Testis (tissue), 3 donors: ENCODE measurements around the gene RIPOR2. TPM values are rescaled to one million over a fixed set of nuclear protein-coding genes. Genes with fewer than 3 reads are reported as not detected.

Experiments
- DNase-seq: peaks from one replicate; pipeline ENCODE4 v3.0.0-alpha.2; 2019
- H3K27ac ChIP-seq, 2 donors: fragments of 200-600 bp; sonication (generic); one replicate each; pipeline ENCODE4 v1.5.1; 2019
- H3K27me3 ChIP-seq: fragments of 200-600 bp; sonication (generic); one replicate; pipeline ENCODE4 v1.5.1; 2019
- H3K36me3 ChIP-seq: fragments of 200-600 bp; sonication (generic); one replicate; pipeline ENCODE4 v1.5.1; 2017; ENCODE audit warnings: low read depth; ENCODE audit errors: missing control alignments
- H3K4me1 ChIP-seq: fragments of 200-600 bp; sonication (generic); one replicate; pipeline ENCODE4 v1.5.1; 2019
- H3K4me3 ChIP-seq, 2 donors: fragments of 200-600 bp; sonication (generic); one replicate each; pipeline ENCODE4 v1.5.1; 2017 to 2019
- H3K9me3 ChIP-seq: fragments of 200-600 bp; sonication (generic); one replicate; pipeline ENCODE4 v1.5.1; 2017
- CTCF ChIP-seq, 3 experiments: fragments of 450-650 bp in 2 of 3; fragments of 200-600 bp in 1 of 3; sonication (generic) in 1 of 3; IDR thresholded peaks; one replicate each; pipeline ENCODE4 v1.5.1; 2016 to 2019; ENCODE audit warnings: antibody characterized with exemption in 3 of 3, mild to moderate bottlenecking in 2 of 3, moderate library complexity in 1 of 3
- POLR2A ChIP-seq: fragments of 450-650 bp; IDR thresholded peaks from one replicate; pipeline ENCODE4 v1.6.1; 2017; ENCODE audit warnings: antibody characterized with exemption, mild to moderate bottlenecking, moderate library complexity
- WGBS, 2 donors: methylation state at CpG; one replicate each; pipeline ENCODE4 v1.1.5; 2018; 5-methylcytosine and 5-hydroxymethylcytosine counted together
- intact Hi-C: fragments of 100-400 bp; cut with DNase I; formaldehyde crosslinking; loops from one replicate; pipeline ENCODE4 v1.15.1; 2023; ENCODE audit warnings: low total_unique reads
- polyA plus RNA-seq: library from polyadenylated mRNA; stranded (reverse); fragments of 350-450 nt; fragmentation: Illumina TruSeq; extraction: RNeasy Lipid Tissue Mini Kit (QIAGEN cat#74804); gene quantifications from one replicate; pipeline ENCODE4 v1.2.3, GENCODE V29; 2014; ENCODE audit warnings: low read depth, low replicate concordance; ENCODE audit not compliant: insufficient read depth
- total RNA-seq, 2 donors: library from RNA; depleted of rRNA; stranded (reverse); fragments of >200 nt; gene quantifications; one replicate each; pipeline ENCODE4 v1.2.3, GENCODE V29; 2016

Gene RIPOR2
- total and polyA plus RNA-seq, 3 donors from 2014 or later: 3.7 to 15.1 (median 10.0) TPM

GRCh38 chr6:24827970-24828369 is 107.8 kb downstream of the RIPOR2 start:
- TF ChIP-seq POLR2A (no peak), CTCF (IDR thresholded peaks at IDR 0.05) (no peak)
- H3K9me3 ChIP-seq: no peaks in the 10 kb centered on the region
- no peaks in the 10 kb centered on the region for H3K36me3 ChIP-seq
- intact Hi-C loops: no loop called here
- WGBS, 2 donors: 82 to 85% methylated on average over 8 of the region's 8 CpGs
- H3K4me3 ChIP-seq: no peak overlapping the region
- H3K4me1 ChIP-seq: peaks cover 14% of the 10 kb centered on the region
- DNase-seq: no peak
- H3K27ac ChIP-seq: no peak overlapping the region
- H3K27me3 ChIP-seq: no peaks in the 10 kb centered on the region

GRCh38 chr6:24827162-24827561 is 108.6 kb downstream of the RIPOR2 start:
- DNase-seq: no peak
- Histone ChIP-seq H3K4me1 (peaks cover 8% of the 10 kb centered on the region), H3K9me3 (no peaks in the 10 kb centered on the region), H3K36me3 (no peaks in the 10 kb centered on the region), H3K27me3 (no peaks in the 10 kb centered on the region), H3K27ac (no peak overlapping the region), H3K4me3 (no peak overlapping the region)
- TF ChIP-seq POLR2A: no peak
- no peak for TF ChIP-seq CTCF (IDR thresholded peaks at IDR 0.05)
- intact Hi-C loops: no loop called here
- WGBS, 2 donors: 76 to 82% methylated on average over 3 of the region's 3 CpGs

- Histone ChIP-seq H3K27ac (no peak overlapping the region), H3K4me3 (no peak overlapping the region), H3K9me3 (no peaks in the 10 kb centered on the region), H3K27me3 (no peaks in the 10 kb centered on the region), H3K4me1 (no peaks in the 10 kb centered on the region), H3K36me3 (no peaks in the 10 kb centered on the region)
- intact Hi-C loops: no loop called here
- no peak for TF ChIP-seq POLR2A
- no peak for TF ChIP-seq CTCF (IDR thresholded peaks at IDR 0.05)
- 46 to 49% methylated on average over 2 of the region's 2 CpGs for WGBS, 2 donors
- no peak for DNase-seq
Observed at GRCh38 chr6:24825130-24825630, 110.6 kb downstream of the RIPOR2 start.

GRCh38 chr6:24824142-24824938 is 111.4 kb downstream of the RIPOR2 start:
- Histone ChIP-seq H3K36me3 (no peaks in the 10 kb centered on the region), H3K4me1 (no peaks in the 10 kb centered on the region), H3K9me3 (no peaks in the 10 kb centered on the region), H3K4me3 (no peak overlapping the region), H3K27me3 (no peaks in the 10 kb centered on the region), H3K27ac (no peak overlapping the region)
- TF ChIP-seq CTCF (IDR thresholded peaks at IDR 0.05) (no peak), POLR2A (no peak)
- intact Hi-C loops: no loop called here
- DNase-seq: no peak
- 81 to 84% methylated on average over 6 of the region's 6 CpGs for WGBS, 2 donors

GRCh38 chr6:24823185-24823584 is 112.6 kb downstream of the RIPOR2 start:
- Histone ChIP-seq H3K27ac (no peak overlapping the region), H3K4me3 (no peak overlapping the region), H3K4me1 (no peaks in the 10 kb centered on the region), H3K9me3 (no peaks in the 10 kb centered on the region), H3K36me3 (no peaks in the 10 kb centered on the region), H3K27me3 (no peaks in the 10 kb centered on the region)
- intact Hi-C loops: no loop called here
- WGBS, 2 donors: 84 to 89% methylated on average over 2 of the region's 2 CpGs
- TF ChIP-seq POLR2A (no peak), CTCF (IDR thresholded peaks at IDR 0.05) (no peak)
- no peak for DNase-seq
